Measurements from ENCODE around the gene DYRK3.

GRCh38 chr1:206654828-206655227 lies 19.5 kb downstream of the DYRK3 start:
- TF ChIP-seq CTCF (IDR thresholded peaks at IDR 0.05; ENCODE audit: insufficient read depth, low read length, poor library complexity, severe bottlenecking): no peak
- TF ChIP-seq EZH2phosphoT487 (conservative IDR thresholded peaks at IDR 0.05; ENCODE audit: low read length): no peak
